Prostate gland (tissue), 2 donors: ENCODE measurements around the gene ECE1.

Experiments
- CTCF ChIP-seq, 4 experiments: fragments of 200-600 bp in 2 of 4; fragments of 450-650 bp in 2 of 4; sonication (generic) in 2 of 4; IDR thresholded peaks; 1 replicate in 3 of 4; 2 replicates in 1 of 4; pipeline ENCODE4 v1.5.1; 2016 to 2019; ENCODE audit warnings: antibody characterized with exemption in 4 of 4, mild to moderate bottlenecking in 2 of 4, moderate library complexity in 2 of 4
- POLR2AphosphoS5 ChIP-seq: sonication (generic); formaldehyde crosslinking; IDR thresholded peaks from one replicate; pipeline ENCODE4 v1.6.1; 2017; ENCODE audit warnings: antibody characterized with exemption

- no peak for TF ChIP-seq CTCF (IDR thresholded peaks at IDR 0.05)
- no peak for TF ChIP-seq POLR2AphosphoS5
Observed at GRCh38 chr1:21291184-21291583, 921 bp upstream of the ECE1 start.
